Measurements from ENCODE around the gene PLA2G15. TPM values are rescaled to one million over a fixed set of nuclear protein-coding genes. Genes with fewer than 3 reads are reported as not detected.
A peak's percentile ranks its signal among the peaks of the same experiment; 100 is the strongest.

PLA2G15 gene
- total RNA-seq, 2 experiments from 2014 or later = 8.6 to 9.4 TPM

GRCh38 chr16:68242926-68243858 lies 2.0 kb upstream of the PLA2G15 start:
- no peak overlapping the region for H3K27ac Mint-ChIP-seq
- ATAC-seq (no peak), DNase-seq (no peak)
- H3K36me3 Mint-ChIP-seq (ENCODE audit: low read depth) = peaks cover 2% of the 10 kb centered on the region
- peaks cover 39% of the 10 kb centered on the region for H3K4me1 Mint-ChIP-seq (ENCODE audit: low read depth)
- no peaks in the 10 kb centered on the region for H3K27me3 Mint-ChIP-seq (ENCODE audit: low read depth)
- POLR2A ChIA-PET = interaction anchor here (2.8 kb wide), 1 partner anchor 68 kb away, joined by 8 read pairs; the partner anchor contains the start of genes PRMT7 and SLC7A6OS
- H3K4me3 Mint-ChIP-seq = peak overlapping the region; percentile 15
- CTCF ChIA-PET = interaction anchor here (4.0 to 5.0 kb wide), 2 partner anchors 20 to 85 kb away, joined by 37 to 48 read pairs; partner anchors contain the start of gene SLC7A6
- no peaks in the 10 kb centered on the region for H3K9me3 Mint-ChIP-seq (ENCODE audit: insufficient read depth)

GRCh38 chr16:68244481-68244902 lies 681 bp upstream of the PLA2G15 start:
- no peaks in the 10 kb centered on the region for H3K27me3 Mint-ChIP-seq (ENCODE audit: low read depth)
- DNase-seq (no peak), ATAC-seq (peak; percentile 1)
- H3K4me3 Mint-ChIP-seq = peak overlapping the region; percentile 95
- peaks cover 31% of the 10 kb centered on the region for H3K4me1 Mint-ChIP-seq (ENCODE audit: low read depth)
- ChIA-PET CTCF (interaction anchor here (1.0 to 5.0 kb wide), 4 partner anchors 18 to 111 kb away, joined by 4 to 48 read pairs (median 22); partner anchors contain the start of gene SLC7A6), POLR2A (interaction anchor here (0.5 to 2.8 kb wide), 4 partner anchors 10 to 227 kb away, joined by 3 to 8 read pairs (median 3); partner anchors contain the start of genes PRMT7 and SLC7A6OS)
- H3K36me3 Mint-ChIP-seq (ENCODE audit: low read depth) = peaks cover 2% of the 10 kb centered on the region
- peak overlapping the region; percentile 78 for H3K27ac Mint-ChIP-seq
- no peaks in the 10 kb centered on the region for H3K9me3 Mint-ChIP-seq (ENCODE audit: insufficient read depth)

- peaks cover 8% of the 10 kb centered on the region for H3K36me3 Mint-ChIP-seq (ENCODE audit: low read depth)
- no peaks in the 10 kb centered on the region for H3K27me3 Mint-ChIP-seq (ENCODE audit: low read depth)
- DNase-seq = no peak
- no peaks in the 10 kb centered on the region for H3K9me3 Mint-ChIP-seq (ENCODE audit: insufficient read depth)
- ATAC-seq = no peak
- CTCF ChIA-PET = interaction anchor here (1.1 to 4.0 kb wide), 4 partner anchors 17 to 99 kb away, joined by 3 to 48 read pairs (median 4); partner anchors contain the start of genes PRMT7, SLC7A6 and SLC7A6OS
- H3K4me1 Mint-ChIP-seq (ENCODE audit: low read depth) = peaks cover 27% of the 10 kb centered on the region
- H3K27ac Mint-ChIP-seq = no peak overlapping the region
- peak overlapping the region; percentile 95 for H3K4me3 Mint-ChIP-seq
- POLR2A ChIA-PET = interaction anchor here (1.0 to 2.8 kb wide), 2 partner anchors 18 to 65 kb away, joined by 6 to 8 read pairs; partner anchors contain the start of genes PRMT7, SLC7A6 and SLC7A6OS
These were observed 948 bp downstream of the PLA2G15 start for GRCh38 chr16:68246121-68246520.

- ATAC-seq = no peak
- Mint-ChIP-seq H3K36me3 (ENCODE audit: low read depth) (peaks cover 8% of the 10 kb centered on the region), H3K4me3 (no peak overlapping the region), H3K27me3 (ENCODE audit: low read depth) (no peaks in the 10 kb centered on the region), H3K4me1 (ENCODE audit: low read depth) (peaks cover 27% of the 10 kb centered on the region), H3K27ac (no peak overlapping the region), H3K9me3 (ENCODE audit: insufficient read depth) (no peaks in the 10 kb centered on the region)
- ChIA-PET CTCF (interaction anchor here (1.1 to 4.0 kb wide), 3 partner anchors 16 to 64 kb away, joined by 3 to 48 read pairs (median 3); partner anchors contain the start of genes PRMT7, SLC7A6 and SLC7A6OS), POLR2A (no interaction called here)
- no peak for DNase-seq
These were observed 1.5 kb downstream of the PLA2G15 start for GRCh38 chr16:68246666-68247065.

- DNase-seq (no peak), ATAC-seq (no peak)
- Mint-ChIP-seq H3K9me3 (ENCODE audit: insufficient read depth) (no peaks in the 10 kb centered on the region), H3K27me3 (ENCODE audit: low read depth) (no peaks in the 10 kb centered on the region), H3K4me3 (no peak overlapping the region), H3K4me1 (ENCODE audit: low read depth) (peaks cover 27% of the 10 kb centered on the region), H3K27ac (no peak overlapping the region), H3K36me3 (ENCODE audit: low read depth) (peaks cover 12% of the 10 kb centered on the region)
- CTCF ChIA-PET = interaction anchor here (4.0 to 7.6 kb wide), 2 partner anchors 15 kb away, joined by 48 to 67 read pairs; partner anchors contain the start of gene SLC7A6
- POLR2A ChIA-PET = no interaction called here
These were observed 2.2 kb downstream of the PLA2G15 start for GRCh38 chr16:68247400-68247799.

GRCh38 chr16:68247932-68248331 lies 2.8 kb downstream of the PLA2G15 start:
- CTCF ChIA-PET = interaction anchor here (1.0 to 7.6 kb wide), 2 partner anchors 15 to 81 kb away, joined by 3 to 67 read pairs; partner anchors contain the start of gene SLC7A6
- ATAC-seq = no peak

GRCh38 chr16:68249371-68249770 lies 4.2 kb downstream of the PLA2G15 start:
- no peak for ATAC-seq
- Mint-ChIP-seq H3K4me3 (no peak overlapping the region), H3K27ac (no peak overlapping the region), H3K36me3 (ENCODE audit: low read depth) (peaks cover 12% of the 10 kb centered on the region), H3K9me3 (ENCODE audit: insufficient read depth) (no peaks in the 10 kb centered on the region), H3K4me1 (ENCODE audit: low read depth) (peaks cover 27% of the 10 kb centered on the region), H3K27me3 (ENCODE audit: low read depth) (no peaks in the 10 kb centered on the region)
- DNase-seq = no peak
- ChIA-PET POLR2A (interaction anchor here (0.7 kb wide), 1 partner anchor 63 kb away, joined by 4 read pairs; no protein-coding TSS in a partner anchor), CTCF (interaction anchor here (0.7 to 7.6 kb wide), 3 partner anchors 11 to 80 kb away, joined by 3 to 67 read pairs (median 3); partner anchors contain the start of gene SLC7A6)

More at GRCh38 chr16:68247932-68248331, 2.8 kb downstream of the PLA2G15 start:
- Mint-ChIP-seq H3K27ac (no peak overlapping the region), H3K27me3 (ENCODE audit: low read depth) (no peaks in the 10 kb centered on the region), H3K9me3 (ENCODE audit: insufficient read depth) (no peaks in the 10 kb centered on the region), H3K36me3 (ENCODE audit: low read depth) (peaks cover 12% of the 10 kb centered on the region), H3K4me3 (no peak overlapping the region), H3K4me1 (ENCODE audit: low read depth) (peaks cover 27% of the 10 kb centered on the region)
- no peak for DNase-seq
- POLR2A ChIA-PET = no interaction called here

- H3K9me3 Mint-ChIP-seq (ENCODE audit: insufficient read depth) = no peaks in the 10 kb centered on the region
- H3K27ac Mint-ChIP-seq = no peak overlapping the region
- POLR2A ChIA-PET = no interaction called here
These were observed 5.8 kb downstream of the PLA2G15 start for GRCh38 chr16:68250951-68251350.

GRCh38 chr16:68251832-68252231 lies 6.7 kb downstream of the PLA2G15 start:
- no peaks in the 10 kb centered on the region for H3K9me3 Mint-ChIP-seq (ENCODE audit: insufficient read depth)
- H3K27me3 Mint-ChIP-seq (ENCODE audit: low read depth) = no peaks in the 10 kb centered on the region
- no peak overlapping the region for H3K4me3 Mint-ChIP-seq
- ATAC-seq (no peak), DNase-seq (no peak)
- ChIA-PET CTCF (interaction anchor here (1.1 to 7.6 kb wide), 4 partner anchors 11 to 259 kb away, joined by 3 to 67 read pairs (median 10); partner anchors contain the start of gene SLC7A6), POLR2A (interaction anchor here (1.5 kb wide), 1 partner anchor 12 kb away, joined by 6 read pairs; the partner anchor contains the start of gene SLC7A6)
- peaks cover 16% of the 10 kb centered on the region for H3K36me3 Mint-ChIP-seq (ENCODE audit: low read depth)
- H3K4me1 Mint-ChIP-seq (ENCODE audit: low read depth) = peaks cover 8% of the 10 kb centered on the region
- H3K27ac Mint-ChIP-seq = no peak overlapping the region

More at GRCh38 chr16:68250951-68251350, 5.8 kb downstream of the PLA2G15 start:
- Mint-ChIP-seq H3K27me3 (ENCODE audit: low read depth) (no peaks in the 10 kb centered on the region), H3K4me1 (ENCODE audit: low read depth) (peaks cover 17% of the 10 kb centered on the region), H3K4me3 (no peak overlapping the region), H3K36me3 (ENCODE audit: low read depth) (peaks cover 11% of the 10 kb centered on the region)
- DNase-seq = no peak
- ATAC-seq = no peak
- CTCF ChIA-PET = interaction anchor here (2.7 to 7.6 kb wide), 2 partner anchors 12 to 78 kb away, joined by 16 to 67 read pairs; partner anchors contain the start of gene SLC7A6

GRCh38 chr16:68252383-68252782 lies 7.2 kb downstream of the PLA2G15 start:
- DNase-seq (no peak), ATAC-seq (no peak)
- Mint-ChIP-seq H3K9me3 (ENCODE audit: insufficient read depth) (no peaks in the 10 kb centered on the region), H3K27me3 (ENCODE audit: low read depth) (no peaks in the 10 kb centered on the region), H3K4me1 (ENCODE audit: low read depth) (peaks cover 5% of the 10 kb centered on the region), H3K27ac (no peak overlapping the region), H3K4me3 (no peak overlapping the region), H3K36me3 (ENCODE audit: low read depth) (peaks cover 16% of the 10 kb centered on the region)
- ChIA-PET POLR2A (interaction anchor here (0.9 to 1.5 kb wide), 2 partner anchors 12 to 20 kb away, joined by 3 to 6 read pairs; partner anchors contain the start of gene SLC7A6), CTCF (interaction anchor here (1.1 to 7.6 kb wide), 5 partner anchors 10 to 258 kb away, joined by 3 to 67 read pairs (median 4); partner anchors contain the start of gene SLC7A6)

GRCh38 chr16:68253721-68254120 lies 8.5 kb downstream of the PLA2G15 start:
- no peak overlapping the region for H3K27ac Mint-ChIP-seq
- no peaks in the 10 kb centered on the region for H3K9me3 Mint-ChIP-seq (ENCODE audit: insufficient read depth)
- ATAC-seq (no peak), DNase-seq (no peak)
- peaks cover 4% of the 10 kb centered on the region for H3K4me1 Mint-ChIP-seq (ENCODE audit: low read depth)
- ChIA-PET CTCF (interaction anchor here (2.3 to 7.6 kb wide), 2 partner anchors 9 to 75 kb away, joined by 11 to 67 read pairs; partner anchors contain the start of gene SLC7A6), POLR2A (interaction anchor here (1.5 kb wide), 1 partner anchor 9 kb away, joined by 3 read pairs; the partner anchor contains the start of gene PLA2G15)
- H3K27me3 Mint-ChIP-seq (ENCODE audit: low read depth) = no peaks in the 10 kb centered on the region
- H3K4me3 Mint-ChIP-seq = no peak overlapping the region
- H3K36me3 Mint-ChIP-seq (ENCODE audit: low read depth) = peaks cover 16% of the 10 kb centered on the region
